DND-41 (cell line): ENCODE data around the gene DLGAP1.

ENCODE experiments used
- CTCF ChIP-seq: IDR thresholded peaks from 2 replicates; pipeline ENCODE4 v1.5.1; 2012; ENCODE audit warnings: borderline replicate concordance, low read length, moderate library complexity, mild to moderate bottlenecking; ENCODE audit not compliant: poor library complexity, severe bottlenecking; ENCODE audit errors: extremely low read depth
- EZH2 ChIP-seq: IDR thresholded peaks from 3 replicates; pipeline ENCODE4 v1.6.1; 2012; ENCODE audit warnings: borderline replicate concordance, low read depth, mild to moderate bottlenecking, moderate library complexity, low read length, inconsistent platforms; ENCODE audit not compliant: severe bottlenecking

DNA sequence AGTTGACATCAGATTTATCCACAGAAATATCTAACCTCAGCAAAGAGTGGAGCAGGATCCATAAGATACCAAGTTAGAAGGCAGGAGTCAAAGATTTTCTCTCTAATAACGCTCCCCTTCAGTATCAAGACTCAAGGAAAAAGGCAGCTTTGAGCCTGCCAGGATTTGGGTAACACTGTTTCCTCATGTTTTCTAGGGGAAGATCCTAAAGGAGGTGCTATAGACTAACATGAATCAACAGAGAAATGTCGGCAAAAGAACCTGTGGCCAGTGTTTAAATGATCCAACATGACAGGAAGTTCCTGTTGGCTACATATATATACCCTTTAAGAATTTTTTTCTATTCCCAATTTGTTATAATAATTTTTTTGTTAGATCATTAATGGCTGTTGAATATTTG, 602.8 kb downstream of the DLGAP1 start:
- TF ChIP-seq CTCF (no peak), EZH2 (no peak)
